Inferior parietal cortex (tissue), 1 donor: ENCODE measurements around the gene AXIN2.
"Not testable (repeated sequence)": the region's sequence is repeated elsewhere in the genome, so short reads cannot be mapped to it uniquely, and the experiment has no call there.

Experiments used
- DNase-seq: peaks from one replicate; pipeline ENCODE4 v3.0.0-alpha.2; 2016; ENCODE audit errors: extremely low spot score

Gene AXIN2

DNA sequence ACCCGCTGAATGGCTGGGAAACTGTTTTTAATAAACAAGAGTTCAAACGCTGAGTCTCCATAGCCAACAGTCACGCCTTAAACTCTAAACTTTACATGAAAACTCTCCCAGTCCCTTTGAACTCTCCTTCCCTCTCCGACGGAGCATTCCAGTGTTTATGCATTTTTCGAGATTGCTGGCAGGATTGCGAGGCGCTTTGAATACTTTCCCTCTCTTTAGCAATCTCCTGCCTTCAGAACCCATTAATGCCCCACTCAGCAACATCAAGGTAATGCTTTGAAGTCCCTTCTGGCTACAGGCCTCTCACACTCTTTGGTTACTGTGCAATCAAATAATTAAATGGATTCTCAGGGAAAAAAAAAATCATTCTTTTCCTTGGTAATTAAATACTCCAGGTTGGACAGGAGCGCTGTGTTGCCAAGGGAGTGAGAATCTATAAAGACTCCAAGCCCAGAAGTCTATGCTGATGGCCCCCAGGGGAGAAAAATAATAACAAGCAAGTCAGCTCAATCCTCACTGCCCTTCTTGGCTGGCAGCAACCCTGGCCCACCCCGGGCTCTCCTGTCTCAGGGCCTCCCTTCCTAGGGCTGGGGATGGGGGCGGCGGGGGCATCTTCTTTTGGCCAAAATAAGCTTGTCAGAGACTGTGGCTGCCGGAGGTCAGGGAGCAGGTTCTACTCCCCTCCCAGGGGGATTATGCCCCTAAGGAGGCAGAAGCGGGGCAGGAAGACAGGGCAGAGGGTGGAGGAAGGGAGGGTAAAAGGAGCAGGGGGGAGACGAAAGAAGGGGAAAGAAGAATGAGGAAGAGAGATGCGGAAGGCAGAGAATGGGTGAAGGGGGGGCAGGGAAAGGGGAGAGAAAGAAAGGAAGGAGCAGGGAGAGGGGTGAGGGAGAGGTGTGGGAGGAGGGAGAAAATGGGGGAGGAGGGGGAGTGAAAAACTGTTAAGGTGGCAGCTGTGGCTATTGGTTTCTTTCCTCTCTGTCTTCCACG is 45.2 kb downstream of the AXIN2 start:
- no peak for DNase-seq

GRCh38 chr17:65515512-65515911 is 45.9 kb downstream of the AXIN2 start:
- no peak for DNase-seq

GRCh38 chr17:65514541-65514940 is 46.9 kb downstream of the AXIN2 start:
- no peak for DNase-seq

GRCh38 chr17:65514082-65514481 is 47.4 kb downstream of the AXIN2 start:
- peak; percentile 15 for DNase-seq

DNA sequence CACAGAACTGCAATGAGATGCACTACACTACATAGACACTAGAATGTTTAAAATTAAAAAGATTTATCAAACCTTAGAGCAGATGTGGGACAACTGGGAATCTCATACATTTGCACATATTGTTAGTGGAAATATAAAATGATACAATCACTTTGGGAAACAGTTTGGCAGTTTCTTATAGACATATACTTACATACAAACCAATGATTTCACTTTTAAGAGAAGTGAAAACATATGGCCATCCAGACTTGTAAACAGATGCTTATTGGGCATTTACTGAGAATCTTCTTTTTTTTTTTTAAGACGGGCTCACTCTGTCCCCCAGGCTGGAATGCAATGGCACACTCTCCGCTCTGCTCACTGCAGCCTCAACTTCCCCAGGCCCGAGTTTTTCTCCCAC is 50.1 kb downstream of the AXIN2 start:
- DNase-seq, result no peak

DNA sequence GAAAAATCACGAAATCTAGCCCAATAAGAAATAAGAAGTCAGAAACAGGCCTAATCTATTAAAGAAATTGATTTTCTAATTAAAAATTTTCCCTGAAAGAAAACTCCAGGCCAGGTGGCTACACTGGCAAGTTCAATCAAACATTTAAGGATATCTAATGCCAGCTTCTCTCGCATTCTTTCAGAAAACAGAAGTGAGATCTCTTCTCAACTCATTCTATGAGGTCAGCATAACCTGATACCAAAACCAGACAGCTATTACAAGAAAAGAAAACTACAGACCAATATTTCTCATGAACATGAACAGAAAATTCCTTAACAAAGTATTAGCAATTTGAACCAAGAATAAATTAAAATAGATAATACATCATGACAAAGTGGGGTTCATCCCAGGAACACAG is 52.4 kb downstream of the AXIN2 start:
- no peak for DNase-seq

- DNase-seq, result not testable (repeated sequence)
Observed at GRCh38 chr17:65504673-65505072, 56.8 kb downstream of the AXIN2 start.

GRCh38 chr17:65504141-65504540 is 57.3 kb downstream of the AXIN2 start:
- no peak for DNase-seq

- DNase-seq, result no peak
Observed at GRCh38 chr17:65503557-65503956, 57.9 kb downstream of the AXIN2 start.

DNA sequence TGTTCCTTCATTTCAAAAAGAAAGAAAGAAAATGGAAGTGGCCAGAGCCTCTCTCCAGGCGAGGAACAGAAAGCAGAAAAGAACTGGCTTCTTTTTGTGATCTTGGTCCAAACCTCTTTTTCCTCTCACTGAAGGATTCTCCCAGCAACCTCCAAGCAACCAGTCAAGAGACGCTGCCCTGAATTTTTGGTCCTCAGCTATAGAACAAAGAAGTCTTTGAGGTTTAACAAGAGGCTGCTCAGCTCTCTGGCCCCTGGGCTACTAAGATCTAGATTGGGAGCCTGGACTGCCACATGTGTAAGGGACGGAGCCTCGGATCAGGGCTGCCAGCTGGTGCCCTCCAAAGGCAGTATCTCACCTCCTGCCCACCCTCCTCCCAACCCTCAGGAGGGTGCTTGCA is 62.6 kb downstream of the AXIN2 start:
- peak; percentile 12 for DNase-seq

- DNase-seq, result no peak
Observed at GRCh38 chr17:65496801-65497200, 64.6 kb downstream of the AXIN2 start.

- no peak for DNase-seq
Observed at GRCh38 chr17:65495122-65496055, 66.1 kb downstream of the AXIN2 start.

GRCh38 chr17:65489413-65490155 is 71.9 kb downstream of the AXIN2 start:
- DNase-seq, result no peak

- DNase-seq, result no peak
Observed at GRCh38 chr17:65488665-65489064, 72.8 kb downstream of the AXIN2 start.

DNA sequence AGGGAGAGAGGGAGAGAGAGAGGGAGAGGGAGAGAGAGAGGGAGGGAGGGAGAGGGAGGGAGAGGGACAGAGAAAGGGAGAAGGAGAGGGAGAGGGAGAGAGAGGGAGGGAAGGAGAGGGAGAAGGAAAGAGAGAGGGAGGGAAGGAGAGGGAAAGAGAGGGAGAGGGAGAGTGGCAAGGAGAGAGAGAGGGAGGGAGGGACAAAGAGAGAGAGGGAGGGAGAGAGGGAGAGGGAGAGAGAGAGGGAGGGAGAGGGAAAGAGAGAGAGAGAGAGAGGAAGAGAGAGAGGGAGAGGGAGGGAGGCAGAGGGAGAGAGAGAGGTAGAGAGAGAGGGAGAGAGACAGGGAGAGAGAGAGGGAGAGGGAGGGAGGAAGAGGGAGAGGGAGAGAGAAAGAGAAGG is 73.5 kb downstream of the AXIN2 start:
- no peak for DNase-seq

- DNase-seq, result no peak
Observed at GRCh38 chr17:65487161-65487560, 74.3 kb downstream of the AXIN2 start.

- DNase-seq, result no peak
Observed at GRCh38 chr17:65485388-65486299, 75.8 kb downstream of the AXIN2 start.

DNA sequence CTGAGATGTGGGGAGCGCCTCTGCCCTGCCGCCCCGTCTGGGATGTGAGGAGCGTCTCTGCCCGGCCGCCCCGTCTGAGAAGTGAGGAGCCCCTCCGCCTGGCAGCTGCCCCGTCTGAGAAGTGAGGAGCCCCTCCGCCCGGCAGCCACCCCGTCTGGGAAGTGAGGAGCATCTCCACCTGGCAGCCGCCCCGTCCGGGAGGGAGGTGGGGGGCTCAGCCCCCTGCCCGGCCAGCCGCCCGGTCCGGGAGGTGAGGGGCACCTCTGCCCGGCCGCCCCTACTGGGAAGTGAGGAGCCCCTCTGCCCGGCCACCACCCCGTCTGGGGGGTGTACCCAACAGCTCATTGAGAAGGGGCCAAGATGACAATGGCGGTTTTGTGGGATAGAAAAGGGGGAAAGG is 77.0 kb downstream of the AXIN2 start:
- not testable (repeated sequence) for DNase-seq

DNA sequence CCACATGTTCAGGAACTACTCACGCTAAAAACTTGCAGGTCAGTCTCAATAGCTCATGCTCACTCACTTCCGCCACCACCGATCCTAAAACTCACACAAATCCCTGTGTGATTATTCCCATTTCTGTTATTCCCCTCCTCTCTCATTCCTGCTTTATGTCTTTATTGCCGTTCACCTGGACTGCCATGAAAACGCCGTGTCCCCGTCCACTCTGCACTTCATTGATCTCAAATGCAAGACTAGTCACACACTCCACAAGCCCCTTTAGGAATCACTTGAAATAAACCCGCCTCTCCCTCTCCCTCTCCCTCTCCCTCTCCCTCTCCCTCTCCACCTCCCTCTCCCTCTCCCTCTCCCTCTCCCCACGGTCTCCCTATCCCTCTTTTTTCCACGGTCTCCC is 78.0 kb downstream of the AXIN2 start:
- DNase-seq, result no peak

- DNase-seq, result no peak
Observed at GRCh38 chr17:65482201-65482600, 79.2 kb downstream of the AXIN2 start.

- DNase-seq, result no peak
Observed at GRCh38 chr17:65479282-65479681, 82.2 kb downstream of the AXIN2 start.
